Measurements from ENCODE around the gene DSE.
"Not testable (repeated sequence)": the region's sequence is repeated elsewhere in the genome, so short reads cannot be mapped to it uniquely, and the experiment has no call there.

- TF ChIP-seq PBX3 (IDR thresholded peaks at IDR 0.05); RFX5 (IDR thresholded peaks at IDR 0.05); CTCF (IDR thresholded peaks at IDR 0.05); MAX (IDR thresholded peaks at IDR 0.05); CHD4 (IDR thresholded peaks at IDR 0.05; ENCODE audit: borderline replicate concordance); MYC (IDR thresholded peaks at IDR 0.05; ENCODE audit: borderline replicate concordance, low read length); POLR2A (IDR thresholded peaks at IDR 0.05; ENCODE audit: low read length): not testable (repeated sequence)
Observed at GRCh38 chr6:116321933-116322332, 48.8 kb upstream of the DSE start.
